ENCODE data around the gene POPDC2. TPM values are rescaled to one million over a fixed set of nuclear protein-coding genes. Genes with fewer than 3 reads are reported as not detected.

Gene POPDC2
- total RNA-seq, 1 experiment from 2014 or later, result 0.37 TPM

- H3K27me3 ChIP-seq (ENCODE audit: insufficient read depth, low read length), result peaks cover 1% of the 10 kb centered on the region; the same call in 1 of the 2 replicates
- H3K27ac Mint-ChIP-seq, result no peak overlapping the region
Measured at GRCh38 chr3:119613872-119614271, 46.5 kb downstream of the POPDC2 start.

More at GRCh38 chr3:119613872-119614271, 46.5 kb downstream of the POPDC2 start:
- DNase-seq, result no peak
- no peak overlapping the region for H2BK120ac ChIP-seq (ENCODE audit: low read depth, low read length, poor library complexity, severe bottlenecking)
- H3K23me2 ChIP-seq (ENCODE audit: insufficient read length, low read depth, low read length, poor library complexity, severe bottlenecking), result no peaks in the 10 kb centered on the region
- no peak for TF ChIP-seq CTCF (conservative IDR thresholded peaks at IDR 0.05)
- H2BK15ac ChIP-seq (ENCODE audit: low read depth, low read length), result no peak overlapping the region
- H4K5ac ChIP-seq (ENCODE audit: insufficient read length, low read depth, low read length), result no peak overlapping the region
- no peak overlapping the region for H3K4ac ChIP-seq (ENCODE audit: low read depth, low read length)
- no peak overlapping the region for H3K23ac ChIP-seq (ENCODE audit: insufficient read length, low read depth, low read length)
- no CpG with 5 or more reads among the region's 4 CpGs for WGBS (ENCODE audit: extremely low coverage, insufficient read length, low lambda C conversion rate)
- H3K4me1 ChIP-seq (ENCODE audit: insufficient read depth, low read length), result no peaks in the 10 kb centered on the region
- no peak overlapping the region for H3K4me2 ChIP-seq (ENCODE audit: insufficient read depth, insufficient read length, low read length)
- H3K9me3 Mint-ChIP-seq, result no peaks in the 10 kb centered on the region
- H2AFZ ChIP-seq (ENCODE audit: low read length), result no peak overlapping the region
- H3K9me3 ChIP-seq (ENCODE audit: control insufficient read depth, low read depth, low read length), result no peaks in the 10 kb centered on the region
- H3K4me3 Mint-ChIP-seq, result no peak overlapping the region
- H3T11ph ChIP-seq (ENCODE audit: low read length), result no peak overlapping the region
- no peaks in the 10 kb centered on the region; the same call in none of the 2 replicates for H3K27me3 Mint-ChIP-seq (ENCODE audit: low read depth)
- no peaks in the 10 kb centered on the region for H4K20me1 ChIP-seq (ENCODE audit: control insufficient read depth, insufficient read depth, insufficient read length)
- no peak overlapping the region for H4K91ac ChIP-seq (ENCODE audit: insufficient read length, low read depth, low read length)
- H3K79me2 ChIP-seq (ENCODE audit: insufficient read depth, low read length), result no peaks in the 10 kb centered on the region
- H3K4me1 Mint-ChIP-seq, result peaks cover 0 to 3% of the 10 kb centered on the region in 2 experiments; a peak in 2 of 4 replicates
- H2AK5ac ChIP-seq (ENCODE audit: insufficient read length, low read length), result no peak overlapping the region
- no peak overlapping the region for H2BK12ac ChIP-seq (ENCODE audit: insufficient read length, low read depth, low read length)
- H3K14ac ChIP-seq (ENCODE audit: insufficient read depth, low read length), result no peak overlapping the region
- H2BK20ac ChIP-seq (ENCODE audit: low read depth, low read length, poor library complexity, severe bottlenecking), result no peak overlapping the region
- no peaks in the 10 kb centered on the region for H3K79me1 ChIP-seq (ENCODE audit: insufficient read depth, low read depth, low read length, poor library complexity, severe bottlenecking)
- no peaks in the 10 kb centered on the region for H3K36me3 Mint-ChIP-seq (ENCODE audit: insufficient read depth in 1 of 3, low read depth in 3 of 3)
- no peak overlapping the region for H3K9ac ChIP-seq (ENCODE audit: extremely low read depth, insufficient read length, low read length)
- H3K18ac ChIP-seq (ENCODE audit: insufficient read length, low read depth, low read length), result no peak overlapping the region
- no peak overlapping the region for H2BK5ac ChIP-seq (ENCODE audit: insufficient read length, low read length)
- H3K56ac ChIP-seq (ENCODE audit: insufficient read length, low read depth, low read length), result no peak overlapping the region
- no peak overlapping the region for H3K27ac ChIP-seq (ENCODE audit: insufficient read length, low read depth, low read length)
- no peak overlapping the region for H4K8ac ChIP-seq (replicated peaks; ENCODE audit: insufficient read length, low read depth, low read length)
